Measurements from ENCODE around the gene RPL13. TPM values are rescaled to one million over a fixed set of nuclear protein-coding genes. Genes with fewer than 3 reads are reported as not detected.

The RPL13 gene
- polyA plus RNA-seq, 1 donor from 2014 or later, result 2,685 TPM

DNA sequence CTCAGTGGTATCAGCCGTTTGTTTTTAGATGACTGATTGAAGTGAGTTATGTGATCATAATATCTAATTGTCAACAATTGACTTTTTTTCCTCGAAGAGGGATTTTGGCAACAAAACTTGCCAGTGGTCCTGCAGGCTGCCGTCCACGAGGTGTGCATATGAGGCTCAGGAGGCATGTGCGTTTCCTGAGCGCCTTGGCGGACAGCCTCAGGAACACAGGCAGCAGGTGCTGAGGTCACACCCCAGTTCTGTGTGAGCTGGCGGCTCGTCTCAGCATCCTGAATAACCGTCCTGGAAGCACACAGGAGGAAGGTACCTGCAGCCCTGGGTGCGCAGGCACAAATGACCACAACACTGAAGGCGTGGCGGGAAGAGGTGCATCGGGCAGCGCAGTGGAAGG, 40.6 kb upstream of the RPL13 start (continued):
- TF ChIP-seq, protein P1, sequence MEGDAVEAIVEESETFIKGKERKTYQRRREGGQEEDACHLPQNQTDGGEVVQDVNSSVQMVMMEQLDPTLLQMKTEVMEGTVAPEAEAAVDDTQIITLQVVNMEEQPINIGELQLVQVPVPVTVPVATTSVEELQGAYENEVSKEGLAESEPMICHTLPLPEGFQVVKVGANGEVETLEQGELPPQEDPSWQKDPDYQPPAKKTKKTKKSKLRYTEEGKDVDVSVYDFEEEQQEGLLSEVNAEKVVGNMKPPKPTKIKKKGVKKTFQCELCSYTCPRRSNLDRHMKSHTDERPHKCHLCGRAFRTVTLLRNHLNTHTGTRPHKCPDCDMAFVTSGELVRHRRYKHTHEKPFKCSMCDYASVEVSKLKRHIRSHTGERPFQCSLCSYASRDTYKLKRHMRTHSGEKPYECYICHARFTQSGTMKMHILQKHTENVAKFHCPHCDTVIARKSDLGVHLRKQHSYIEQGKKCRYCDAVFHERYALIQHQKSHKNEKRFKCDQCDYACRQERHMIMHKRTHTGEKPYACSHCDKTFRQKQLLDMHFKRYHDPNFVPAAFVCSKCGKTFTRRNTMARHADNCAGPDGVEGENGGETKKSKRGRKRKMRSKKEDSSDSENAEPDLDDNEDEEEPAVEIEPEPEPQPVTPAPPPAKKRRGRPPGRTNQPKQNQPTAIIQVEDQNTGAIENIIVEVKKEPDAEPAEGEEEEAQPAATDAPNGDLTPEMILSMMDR (IDR thresholded peaks at IDR 0.05; ENCODE audit: poor library complexity, severe bottlenecking), result no peak
- no peak for TF ChIP-seq SMC3 (conservative IDR thresholded peaks at IDR 0.05; ENCODE audit: poor library complexity)

GRCh38 chr16:89522287-89522686, 38.2 kb upstream of the RPL13 start:
- H3K9me3 ChIP-seq (ENCODE audit: low read length), result no peaks in the 10 kb centered on the region
- H3K4me3 ChIP-seq (ENCODE audit: low read length), result no peak overlapping the region
- no peak overlapping the region for H3K9ac ChIP-seq (ENCODE audit: low read length)
- no peaks in the 10 kb centered on the region for H3K36me3 ChIP-seq (ENCODE audit: insufficient read depth, low read length)
- no peak overlapping the region for H2AFZ ChIP-seq (ENCODE audit: low read depth, low read length)
- no peaks in the 10 kb centered on the region for H4K20me1 ChIP-seq (ENCODE audit: insufficient read depth)
- peaks cover 2% of the 10 kb centered on the region for H3K79me2 ChIP-seq (replicated peaks; ENCODE audit: insufficient read depth, low read length)
- no peaks in the 10 kb centered on the region for H3K27me3 ChIP-seq (ENCODE audit: insufficient read depth, low read depth, low read length)
- H3K4me2 ChIP-seq (ENCODE audit: low read length), result no peak overlapping the region
- no peak for TF ChIP-seq RAD21 (conservative IDR thresholded peaks at IDR 0.05)
- no peak for TF ChIP-seq MXI1 (conservative IDR thresholded peaks at IDR 0.05; ENCODE audit: poor library complexity, severe bottlenecking)
- H3K9me2 ChIP-seq (ENCODE audit: insufficient read depth, low read length), result no peaks in the 10 kb centered on the region
- no peak overlapping the region for H3K27ac ChIP-seq (ENCODE audit: low read length)
- H3F3A ChIP-seq (ENCODE audit: insufficient read depth, low read length, poor library complexity, severe bottlenecking), result no peaks in the 10 kb centered on the region

- H3K9ac ChIP-seq (ENCODE audit: low read length), result no peak overlapping the region
- no peaks in the 10 kb centered on the region for H4K20me1 ChIP-seq (ENCODE audit: insufficient read depth)
- H3F3A ChIP-seq (ENCODE audit: insufficient read depth, low read length, poor library complexity, severe bottlenecking), result no peaks in the 10 kb centered on the region
- H3K4me2 ChIP-seq (ENCODE audit: low read length), result no peak overlapping the region
- no peaks in the 10 kb centered on the region for H3K9me2 ChIP-seq (ENCODE audit: insufficient read depth, low read length)
- no peak overlapping the region for H2AFZ ChIP-seq (ENCODE audit: low read depth, low read length)
- TF ChIP-seq POLR2AphosphoS5 (IDR thresholded peaks at IDR 0.05), result no peak
- TF ChIP-seq, protein P1 (IDR thresholded peaks at IDR 0.05; ENCODE audit: poor library complexity, severe bottlenecking), result no peak
- H3K9me3 ChIP-seq (ENCODE audit: low read length), result no peaks in the 10 kb centered on the region
- no peaks in the 10 kb centered on the region for H3K79me2 ChIP-seq (replicated peaks; ENCODE audit: insufficient read depth, low read length)
- no peak overlapping the region for H3K27ac ChIP-seq (ENCODE audit: low read length)
- no peaks in the 10 kb centered on the region for H3K36me3 ChIP-seq (ENCODE audit: insufficient read depth, low read length)
- no peak overlapping the region for H3K4me3 ChIP-seq (ENCODE audit: low read length)
- no peaks in the 10 kb centered on the region for H3K27me3 ChIP-seq (ENCODE audit: insufficient read depth, low read depth, low read length)
These were observed 36.7 kb upstream of the RPL13 start for GRCh38 chr16:89523680-89524344.

DNA sequence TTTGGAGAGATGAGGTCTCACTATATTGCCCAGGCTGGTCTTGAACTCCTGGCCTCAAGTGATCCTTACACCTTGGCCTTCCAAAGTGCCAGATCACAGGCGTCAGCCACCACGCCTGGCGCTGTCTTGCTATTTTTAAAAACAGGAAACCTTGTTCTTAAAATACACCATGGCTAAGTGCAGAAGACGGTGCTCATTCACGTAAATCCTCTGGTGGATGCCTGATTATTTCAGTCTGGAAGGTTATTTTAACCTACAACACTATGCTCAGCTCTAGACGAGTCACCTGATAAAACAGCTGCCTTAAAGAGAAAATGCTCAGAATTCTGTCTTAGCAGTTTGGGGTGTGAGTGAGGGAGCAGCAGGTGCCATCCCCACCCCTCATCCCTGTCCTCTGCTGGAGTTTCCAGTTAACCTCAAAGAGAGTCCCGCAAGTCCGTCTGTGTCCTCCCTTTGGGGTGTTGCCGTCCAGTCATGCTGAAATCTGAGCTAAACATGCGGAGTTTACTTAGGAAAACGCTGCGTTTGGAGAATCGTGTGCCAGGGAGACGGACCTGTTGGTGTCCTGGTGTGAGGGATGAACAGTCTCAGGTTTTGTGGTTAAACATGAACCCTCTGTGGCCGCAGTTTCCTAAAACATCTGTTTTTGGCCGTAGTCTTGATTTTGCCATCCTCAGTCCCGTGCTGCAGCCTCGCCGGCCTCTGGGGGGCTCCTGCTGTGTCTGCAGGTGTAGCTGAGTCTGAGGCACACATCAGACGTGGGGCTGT, 35.2 kb upstream of the RPL13 start:
- no peaks in the 10 kb centered on the region for H3K9me3 ChIP-seq (ENCODE audit: low read length)
- H3K79me2 ChIP-seq (replicated peaks; ENCODE audit: insufficient read depth, low read length), result no peaks in the 10 kb centered on the region
- no peak overlapping the region for H3K4me3 ChIP-seq (ENCODE audit: low read length)
- peaks cover 3% of the 10 kb centered on the region for H3K36me3 ChIP-seq (ENCODE audit: insufficient read depth, low read length)
- no peak overlapping the region for H3K9ac ChIP-seq (ENCODE audit: low read length)
- no peaks in the 10 kb centered on the region for H4K20me1 ChIP-seq (ENCODE audit: insufficient read depth)
- H3K4me2 ChIP-seq (ENCODE audit: low read length), result no peak overlapping the region
- H3K27me3 ChIP-seq (ENCODE audit: insufficient read depth, low read depth, low read length), result no peaks in the 10 kb centered on the region
- no peak overlapping the region for H2AFZ ChIP-seq (ENCODE audit: low read depth, low read length)
- H3K9me2 ChIP-seq (ENCODE audit: insufficient read depth, low read length), result no peaks in the 10 kb centered on the region
- no peak overlapping the region for H3K27ac ChIP-seq (ENCODE audit: low read length)
- no peaks in the 10 kb centered on the region for H3F3A ChIP-seq (ENCODE audit: insufficient read depth, low read length, poor library complexity, severe bottlenecking)
- no peak for TF ChIP-seq RAD21 (conservative IDR thresholded peaks at IDR 0.05)
- no peak for TF ChIP-seq EZH2 (IDR thresholded peaks at IDR 0.05; ENCODE audit: borderline replicate concordance, insufficient read depth, low read length, poor library complexity, severe bottlenecking)
- no peak for TF ChIP-seq TAF1 (IDR thresholded peaks at IDR 0.05; ENCODE audit: low read depth)
- TF ChIP-seq SMC3 (conservative IDR thresholded peaks at IDR 0.05; ENCODE audit: poor library complexity), result no peak
- no peak for TF ChIP-seq REST (IDR thresholded peaks at IDR 0.05; ENCODE audit: borderline replicate concordance)
- TF ChIP-seq MXI1 (conservative IDR thresholded peaks at IDR 0.05; ENCODE audit: poor library complexity, severe bottlenecking), result no peak
- no peak for TF ChIP-seq POLR2AphosphoS5 (IDR thresholded peaks at IDR 0.05)
- TF ChIP-seq, protein P1 (IDR thresholded peaks at IDR 0.05; ENCODE audit: poor library complexity, severe bottlenecking), result no peak

All from neural cell (in vitro differentiated cells).